ENCODE measurements around the gene PXT1. TPM values are rescaled to one million over a fixed set of nuclear protein-coding genes. Genes with fewer than 3 reads are reported as not detected.
A peak's percentile ranks its signal among the peaks of the same experiment; 100 is the strongest.

The PXT1 gene
- total RNA-seq, 3 donors from 2014 or later (not counting 1 experiment from before 2014, with no cell fraction given) = 0.27 to 1.0 (median 0.28) TPM

DNA sequence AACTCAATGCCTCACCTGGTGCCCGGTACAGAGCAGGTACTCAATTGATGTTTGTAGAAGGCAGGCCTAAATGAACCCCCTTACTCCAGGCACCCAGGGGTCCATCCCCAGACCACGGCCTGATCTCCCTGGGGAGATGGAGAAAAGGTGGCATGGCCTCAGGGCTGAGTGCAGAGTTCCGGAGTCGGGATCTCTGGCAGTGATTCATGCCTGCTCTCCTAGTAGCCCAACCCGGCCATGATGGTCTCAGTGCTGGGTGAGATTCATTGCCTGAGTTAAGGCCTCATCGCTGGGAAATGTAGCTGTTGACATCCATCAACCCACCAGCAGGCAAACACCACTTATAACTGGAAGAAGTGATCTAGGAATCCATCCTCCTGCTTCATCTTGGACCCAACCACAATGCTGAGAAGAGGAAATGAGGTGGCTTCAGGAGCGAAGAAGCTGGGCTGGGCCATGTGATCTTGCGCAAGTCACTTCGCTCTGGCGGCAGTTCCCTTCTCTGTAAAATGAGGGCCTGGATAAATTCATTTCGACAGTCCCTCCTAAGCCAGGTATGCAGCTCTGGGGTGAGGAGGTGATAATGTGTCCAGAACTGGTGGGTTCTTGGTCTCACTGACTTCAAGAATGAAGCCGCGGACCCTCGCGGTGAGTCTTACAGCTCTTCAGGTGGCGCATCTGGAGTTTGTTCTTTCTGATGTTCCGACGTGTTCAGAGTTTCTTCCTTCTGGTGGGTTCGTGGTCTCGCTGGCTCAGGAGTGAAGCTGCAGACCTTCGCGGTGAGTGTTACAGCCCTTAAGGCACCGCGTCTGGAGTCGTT is 79.9 kb downstream of the PXT1 start:
- H3K4me3 ChIP-seq (ENCODE audit: low read length) = no peak overlapping the region
- intact Hi-C loops (cut with micrococcal nuclease) = loop anchor here (5.0 kb wide), 1 partner anchor 240 kb away; no protein-coding TSS in a partner anchor
- Mint-ChIP-seq H3K9me3 (no peaks in the 10 kb centered on the region), H3K27ac (no peak overlapping the region), H3K36me3 (no peaks in the 10 kb centered on the region), H3K4me1 (peaks cover 0 to 14% of the 10 kb centered on the region in 2 donors), H3K27me3 (ENCODE audit: low read depth in 2 of 2) (no peaks in the 10 kb centered on the region), H3K4me3 (no peak overlapping the region)
- 79% methylated on average over 24 of the region's 25 CpGs for WGBS (ENCODE audit: insufficient coverage)
- no peaks in the 10 kb centered on the region for H3K36me3 ChIP-seq (ENCODE audit: control insufficient read depth, insufficient read depth, low read length)
- no peaks in the 10 kb centered on the region for H3K27me3 ChIP-seq (ENCODE audit: control insufficient read depth, insufficient read depth, low read length)
- TF ChIP-seq, protein P1, sequence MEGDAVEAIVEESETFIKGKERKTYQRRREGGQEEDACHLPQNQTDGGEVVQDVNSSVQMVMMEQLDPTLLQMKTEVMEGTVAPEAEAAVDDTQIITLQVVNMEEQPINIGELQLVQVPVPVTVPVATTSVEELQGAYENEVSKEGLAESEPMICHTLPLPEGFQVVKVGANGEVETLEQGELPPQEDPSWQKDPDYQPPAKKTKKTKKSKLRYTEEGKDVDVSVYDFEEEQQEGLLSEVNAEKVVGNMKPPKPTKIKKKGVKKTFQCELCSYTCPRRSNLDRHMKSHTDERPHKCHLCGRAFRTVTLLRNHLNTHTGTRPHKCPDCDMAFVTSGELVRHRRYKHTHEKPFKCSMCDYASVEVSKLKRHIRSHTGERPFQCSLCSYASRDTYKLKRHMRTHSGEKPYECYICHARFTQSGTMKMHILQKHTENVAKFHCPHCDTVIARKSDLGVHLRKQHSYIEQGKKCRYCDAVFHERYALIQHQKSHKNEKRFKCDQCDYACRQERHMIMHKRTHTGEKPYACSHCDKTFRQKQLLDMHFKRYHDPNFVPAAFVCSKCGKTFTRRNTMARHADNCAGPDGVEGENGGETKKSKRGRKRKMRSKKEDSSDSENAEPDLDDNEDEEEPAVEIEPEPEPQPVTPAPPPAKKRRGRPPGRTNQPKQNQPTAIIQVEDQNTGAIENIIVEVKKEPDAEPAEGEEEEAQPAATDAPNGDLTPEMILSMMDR (IDR thresholded peaks at IDR 0.05) = no peak
- peaks cover 15% of the 10 kb centered on the region for H3K4me1 ChIP-seq (ENCODE audit: control insufficient read depth, insufficient read depth, low read length)
- H3K27ac ChIP-seq (ENCODE audit: low read length) = no peak overlapping the region
- DNase-seq (no peak), ATAC-seq (no peak)
- no peaks in the 10 kb centered on the region for H3K9me3 ChIP-seq (ENCODE audit: control insufficient read depth, insufficient read depth, low read length)

DNA sequence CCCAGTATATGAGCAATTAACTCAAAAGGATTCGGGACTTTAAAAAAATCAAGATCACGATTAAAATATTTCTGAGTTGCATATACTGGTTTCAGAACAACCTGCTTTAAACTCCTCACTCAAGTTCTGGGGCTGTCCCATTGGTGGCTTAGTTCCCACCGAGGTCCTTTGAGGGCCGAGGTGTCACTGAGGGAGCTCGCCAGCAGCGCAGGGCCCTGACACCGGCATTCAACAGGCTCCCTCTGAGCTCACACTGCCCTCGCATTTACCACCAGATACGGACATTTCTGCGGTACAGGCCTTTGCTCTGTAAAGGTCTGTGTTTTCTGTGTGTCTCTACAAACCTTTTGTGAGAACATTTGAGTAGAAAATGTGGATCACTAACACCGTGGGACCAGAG is 81.6 kb downstream of the PXT1 start:
- Mint-ChIP-seq H3K4me3 (no peak overlapping the region), H3K27me3 (ENCODE audit: low read depth in 2 of 2) (peaks cover 3 to 9% of the 10 kb centered on the region in 2 donors), H3K9me3 (no peaks in the 10 kb centered on the region), H3K27ac (no peak overlapping the region), H3K36me3 (no peaks in the 10 kb centered on the region), H3K4me1 (peaks cover 0 to 17% of the 10 kb centered on the region in 2 donors)
- no peak for DNase-seq
- no peaks in the 10 kb centered on the region for H3K9me3 ChIP-seq (ENCODE audit: control insufficient read depth, insufficient read depth, low read length)
- H3K4me3 ChIP-seq (ENCODE audit: low read length) = no peak overlapping the region
- TF ChIP-seq, protein P1 (IDR thresholded peaks at IDR 0.05) = no peak
- ATAC-seq = no peak
- H3K27ac ChIP-seq (ENCODE audit: low read length) = no peak overlapping the region
- no peaks in the 10 kb centered on the region for H3K27me3 ChIP-seq (ENCODE audit: control insufficient read depth, insufficient read depth, low read length)
- no peaks in the 10 kb centered on the region for H3K36me3 ChIP-seq (ENCODE audit: control insufficient read depth, insufficient read depth, low read length)
- WGBS (ENCODE audit: insufficient coverage) = 92% methylated on average over 11 of the region's 11 CpGs
- H3K4me1 ChIP-seq (ENCODE audit: control insufficient read depth, insufficient read depth, low read length) = peaks cover 15% of the 10 kb centered on the region
- intact Hi-C loops (cut with micrococcal nuclease) = loop anchor here (2.0 to 5.0 kb wide), 2 partner anchors 20 to 239 kb away; no protein-coding TSS in a partner anchor

DNA sequence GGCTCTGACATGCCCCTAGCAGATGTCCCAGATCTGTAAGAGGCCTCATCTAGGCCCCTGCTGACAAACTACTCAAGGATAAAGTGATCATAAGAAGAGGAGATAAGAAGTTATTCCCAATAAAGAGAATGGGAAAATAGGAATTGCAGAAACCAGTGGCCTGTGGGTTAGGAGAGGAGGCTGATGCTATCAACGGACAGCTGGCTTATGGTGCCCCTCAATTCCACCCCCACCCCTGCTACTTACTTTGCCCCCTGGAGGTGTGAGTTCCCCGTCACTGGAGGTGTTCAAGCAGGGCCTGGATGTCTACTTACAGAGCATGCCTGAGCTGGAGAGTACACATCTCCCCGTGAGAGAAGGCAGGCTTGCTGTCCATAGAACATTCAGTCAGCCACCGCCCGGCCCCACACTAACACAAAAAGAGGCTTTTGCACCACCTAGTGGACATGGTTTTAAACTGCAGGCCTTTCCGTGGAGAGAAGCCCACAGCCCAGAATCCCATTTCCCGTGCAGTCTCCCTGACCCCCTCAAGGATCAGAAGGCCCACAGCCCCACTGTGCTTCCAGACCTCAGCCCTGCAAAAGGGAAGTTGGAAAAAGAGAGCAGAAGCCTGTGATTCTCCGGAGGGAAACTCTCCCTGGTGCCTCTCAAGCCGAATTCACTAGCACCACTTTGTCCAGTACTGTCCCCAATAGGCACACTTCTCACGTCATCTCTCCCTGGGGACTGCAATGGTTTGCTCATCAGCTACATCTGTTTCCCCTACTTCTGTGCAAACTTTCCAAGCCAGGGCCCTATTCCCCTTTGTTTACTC is 82.2 kb downstream of the PXT1 start:
- Histone ChIP-seq H3K9me3 (ENCODE audit: control insufficient read depth, insufficient read depth, low read length) (no peaks in the 10 kb centered on the region), H3K36me3 (ENCODE audit: control insufficient read depth, insufficient read depth, low read length) (no peaks in the 10 kb centered on the region), H3K27ac (ENCODE audit: low read length) (no peak overlapping the region), H3K27me3 (ENCODE audit: control insufficient read depth, insufficient read depth, low read length) (no peaks in the 10 kb centered on the region), H3K4me3 (ENCODE audit: low read length) (no peak overlapping the region), H3K4me1 (ENCODE audit: control insufficient read depth, insufficient read depth, low read length) (peaks cover 15% of the 10 kb centered on the region)
- H3K27ac Mint-ChIP-seq = no peak overlapping the region
- peak; percentile 55 to 85 for DNase-seq
- H3K9me3 Mint-ChIP-seq = no peaks in the 10 kb centered on the region
- intact Hi-C loops (cut with micrococcal nuclease) = loop anchor here (1.0 to 5.0 kb wide), 5 partner anchors 20 to 333 kb away; partner anchors contain the start of gene MAPK14
- TF ChIP-seq, protein P1 (IDR thresholded peaks at IDR 0.05) = peak; percentile 81
- H3K4me3 Mint-ChIP-seq = no peak overlapping the region
- H3K27me3 Mint-ChIP-seq (ENCODE audit: low read depth in 2 of 2) = peaks cover 3 to 9% of the 10 kb centered on the region in 2 donors
- peak; percentile 91 to 97 (median 96) for ATAC-seq
- 24% methylated on average over 10 of the region's 10 CpGs for WGBS (ENCODE audit: insufficient coverage)
- H3K4me1 Mint-ChIP-seq = peaks cover 0 to 17% of the 10 kb centered on the region in 2 donors
- no peaks in the 10 kb centered on the region for H3K36me3 Mint-ChIP-seq
